HG02938 (cell line): Measurements from ENCODE around the gene EPHA1.
"Not testable (repeated sequence)": the region's sequence is repeated elsewhere in the genome, so short reads cannot be mapped to it uniquely, and the experiment has no call there.

ENCODE experiments used
- ATAC-seq: cut with Tn5 transposase; IDR thresholded peaks from one replicate; pipeline ENCODE4 v1.9.1; 2021; ENCODE audit warnings: mild to moderate bottlenecking, moderate library complexity; ENCODE audit not compliant: unreplicated experiment

The EPHA1 gene

GRCh38 chr7:143406002-143406357, 2.7 kb downstream of the EPHA1 start:
- ATAC-seq: no peak

GRCh38 chr7:143405173-143406001, 3.3 kb downstream of the EPHA1 start:
- ATAC-seq: no peak

GRCh38 chr7:143402233-143402632, 6.4 kb downstream of the EPHA1 start:
- not testable (repeated sequence) for ATAC-seq

DNA sequence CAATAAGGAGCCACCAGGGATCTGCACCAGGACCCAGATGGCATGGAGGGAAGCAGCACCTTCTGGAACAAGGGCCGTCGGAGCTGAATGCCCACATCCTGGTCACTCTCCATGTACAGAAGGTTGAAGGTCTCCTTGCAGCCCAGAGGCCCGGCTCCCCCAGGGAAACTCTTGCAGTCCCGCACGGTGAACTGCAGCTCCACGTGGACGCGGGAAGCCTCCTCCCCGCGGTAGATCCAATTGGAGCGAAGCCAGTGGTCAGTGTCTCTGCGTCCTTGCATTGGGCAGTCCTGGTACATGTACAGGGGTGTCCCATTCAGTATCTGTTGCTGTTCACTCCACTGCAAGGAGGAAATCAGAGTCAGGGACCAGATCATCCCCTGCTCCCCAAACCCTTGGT, 7.4 kb downstream of the EPHA1 start:
- ATAC-seq: no peak

- no peak for ATAC-seq
These were observed 9.0 kb downstream of the EPHA1 start for GRCh38 chr7:143399642-143400041.

DNA sequence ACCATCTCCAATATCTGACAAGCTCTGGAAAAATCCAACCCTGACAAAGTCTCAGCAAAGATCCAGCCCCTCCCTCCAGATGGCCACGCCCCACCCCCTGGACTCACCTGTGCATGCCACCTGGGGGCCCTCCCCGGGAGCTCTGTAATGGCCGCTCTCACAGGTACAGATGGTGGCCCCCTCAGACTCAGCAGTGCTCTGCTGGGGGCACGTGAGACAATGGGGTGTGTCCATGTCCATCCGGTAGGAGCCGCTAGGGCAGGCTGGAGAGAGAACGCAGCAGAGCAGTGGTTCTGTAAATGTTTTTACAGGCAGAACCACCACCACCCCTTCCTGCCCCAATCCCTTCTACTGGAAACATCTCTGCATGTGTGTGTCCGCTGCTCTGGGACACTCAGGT, 9.5 kb downstream of the EPHA1 start:
- no peak for ATAC-seq

DNA sequence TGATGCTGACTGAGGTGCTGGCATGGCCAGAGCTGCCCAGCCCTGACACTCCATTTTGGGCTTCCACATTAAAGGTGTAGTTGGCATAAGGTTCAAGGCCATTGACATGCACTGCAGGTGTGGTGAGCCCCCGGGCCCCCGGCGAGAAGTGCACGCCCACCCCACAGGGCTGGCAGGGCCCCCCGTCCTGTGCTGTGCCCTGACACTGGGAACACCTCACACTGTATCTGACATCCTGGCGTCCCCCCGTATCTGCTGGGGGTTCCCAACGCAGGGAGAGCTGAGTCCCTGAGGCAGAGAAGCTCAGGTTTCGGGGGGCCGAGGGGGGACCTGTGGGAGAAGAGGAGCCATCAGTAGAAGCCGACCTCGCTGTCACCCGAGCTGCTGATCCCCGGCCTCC, 10.0 kb downstream of the EPHA1 start:
- ATAC-seq: no peak

DNA sequence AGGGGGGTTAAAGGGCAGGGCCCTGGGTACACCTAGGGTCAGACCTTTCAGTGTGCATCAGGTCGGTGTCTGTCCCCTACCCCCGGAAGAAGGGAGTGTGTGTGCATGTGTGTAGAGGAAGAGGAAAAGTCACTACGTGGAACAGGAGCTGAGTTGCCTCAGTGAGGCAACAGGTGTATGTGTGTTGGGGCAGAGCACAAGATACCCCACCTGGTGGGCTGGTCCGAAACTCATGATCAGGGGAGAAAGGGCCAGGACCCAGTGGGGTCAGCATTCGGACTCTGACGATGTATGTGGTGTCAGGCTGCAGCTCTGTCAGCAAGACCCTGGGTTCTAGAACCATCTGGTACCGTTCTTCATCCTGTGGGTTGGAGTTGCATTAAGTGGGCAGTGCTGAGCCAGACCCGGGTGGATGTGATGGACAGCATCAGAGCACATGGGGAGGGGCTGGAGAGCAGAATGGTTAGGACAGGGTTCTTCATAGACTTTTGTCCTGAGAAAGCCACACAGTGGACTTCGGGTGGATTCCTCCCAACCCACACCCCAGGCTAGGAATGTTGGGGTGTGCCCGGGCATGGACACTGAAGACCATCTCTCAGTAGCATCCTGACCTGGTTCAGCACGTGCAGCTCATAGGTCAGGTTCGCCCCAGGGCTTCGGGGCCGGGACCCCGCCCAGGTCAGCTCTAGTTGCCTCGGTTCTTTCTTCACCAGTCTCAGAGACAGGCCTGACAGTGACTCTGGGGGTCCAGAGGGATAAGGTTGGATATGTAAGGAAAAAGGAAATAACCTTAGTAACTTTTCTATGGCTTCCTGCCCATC, 10.7 kb downstream of the EPHA1 start:
- ATAC-seq: no peak

- no peak for ATAC-seq
These were observed 11.8 kb downstream of the EPHA1 start for GRCh38 chr7:143396625-143397556.

GRCh38 chr7:143396182-143396581, 12.5 kb downstream of the EPHA1 start:
- ATAC-seq: no peak

DNA sequence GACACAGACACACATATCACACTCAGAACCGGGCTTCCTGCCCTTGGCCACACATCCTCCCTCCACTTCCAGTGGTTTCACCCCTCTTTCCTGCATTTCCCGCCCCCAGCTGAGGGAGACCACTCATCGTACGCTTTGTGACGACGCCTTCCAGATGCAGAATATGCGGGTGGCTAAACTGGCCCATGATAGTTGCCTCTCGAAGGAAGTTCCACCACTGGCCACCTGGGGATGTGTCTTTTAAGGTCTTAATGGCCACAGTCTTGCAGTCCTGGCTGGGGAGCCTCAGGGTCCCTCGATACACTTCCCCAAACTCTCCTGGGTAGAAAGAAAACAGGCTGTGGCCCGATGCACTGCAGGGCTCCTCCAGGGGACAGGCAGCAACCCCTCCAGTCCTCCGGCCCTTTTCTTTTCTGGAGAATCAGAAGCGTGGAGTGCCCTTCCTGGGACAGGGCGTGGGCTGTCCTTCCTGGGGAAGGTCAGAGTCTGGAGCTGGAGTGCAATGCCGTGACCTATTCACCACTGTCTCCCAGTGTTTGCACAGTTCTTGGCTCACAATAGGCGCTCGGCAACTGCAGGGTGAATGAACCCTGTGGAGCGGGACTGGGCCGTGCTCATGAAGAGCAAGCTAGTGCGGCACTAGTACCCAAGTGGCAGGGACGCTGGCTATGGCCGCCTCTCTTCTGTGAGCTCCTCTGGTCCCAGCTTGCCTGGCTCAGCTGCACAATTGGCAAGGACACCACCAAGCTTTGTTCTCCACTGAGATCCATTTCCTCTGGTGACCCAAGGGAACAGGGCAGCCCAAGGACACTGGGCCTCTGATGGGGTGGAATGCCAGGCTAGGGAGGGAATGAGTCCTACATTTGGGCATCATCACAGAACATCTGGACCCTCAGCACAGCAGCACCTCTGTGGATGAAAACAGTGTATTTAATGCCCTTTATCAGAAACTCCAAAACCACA, 13.2 kb downstream of the EPHA1 start:
- peak; percentile 61 for ATAC-seq

DNA sequence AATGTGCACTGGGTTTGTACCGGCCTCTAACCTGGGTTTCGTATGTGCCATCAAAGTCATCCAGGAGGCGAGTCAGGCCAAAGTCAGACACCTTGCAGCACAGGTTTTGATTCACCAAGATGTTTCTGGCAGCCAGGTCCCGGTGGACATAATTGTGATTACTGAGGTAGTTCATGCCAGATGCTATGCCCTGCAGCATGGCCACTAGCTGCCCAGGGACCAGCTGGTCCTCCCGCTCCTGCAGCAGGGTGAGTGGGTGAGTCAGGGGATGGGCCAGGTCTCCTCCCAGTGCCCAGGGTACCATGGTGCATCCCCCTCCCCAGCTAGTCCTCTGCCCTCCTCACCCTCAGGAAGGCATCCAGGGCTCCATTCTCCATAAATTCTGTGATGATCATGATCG, 13.9 kb downstream of the EPHA1 start:
- ATAC-seq: no peak

- ATAC-seq: no peak
These were observed 14.6 kb downstream of the EPHA1 start for GRCh38 chr7:143394068-143394467.

- ATAC-seq: no peak
These were observed 15.2 kb downstream of the EPHA1 start for GRCh38 chr7:143393267-143394041.

- ATAC-seq: no peak
These were observed 15.8 kb downstream of the EPHA1 start for GRCh38 chr7:143392875-143393266.

GRCh38 chr7:143392427-143392826, 16.2 kb downstream of the EPHA1 start:
- ATAC-seq: not testable (repeated sequence)

DNA sequence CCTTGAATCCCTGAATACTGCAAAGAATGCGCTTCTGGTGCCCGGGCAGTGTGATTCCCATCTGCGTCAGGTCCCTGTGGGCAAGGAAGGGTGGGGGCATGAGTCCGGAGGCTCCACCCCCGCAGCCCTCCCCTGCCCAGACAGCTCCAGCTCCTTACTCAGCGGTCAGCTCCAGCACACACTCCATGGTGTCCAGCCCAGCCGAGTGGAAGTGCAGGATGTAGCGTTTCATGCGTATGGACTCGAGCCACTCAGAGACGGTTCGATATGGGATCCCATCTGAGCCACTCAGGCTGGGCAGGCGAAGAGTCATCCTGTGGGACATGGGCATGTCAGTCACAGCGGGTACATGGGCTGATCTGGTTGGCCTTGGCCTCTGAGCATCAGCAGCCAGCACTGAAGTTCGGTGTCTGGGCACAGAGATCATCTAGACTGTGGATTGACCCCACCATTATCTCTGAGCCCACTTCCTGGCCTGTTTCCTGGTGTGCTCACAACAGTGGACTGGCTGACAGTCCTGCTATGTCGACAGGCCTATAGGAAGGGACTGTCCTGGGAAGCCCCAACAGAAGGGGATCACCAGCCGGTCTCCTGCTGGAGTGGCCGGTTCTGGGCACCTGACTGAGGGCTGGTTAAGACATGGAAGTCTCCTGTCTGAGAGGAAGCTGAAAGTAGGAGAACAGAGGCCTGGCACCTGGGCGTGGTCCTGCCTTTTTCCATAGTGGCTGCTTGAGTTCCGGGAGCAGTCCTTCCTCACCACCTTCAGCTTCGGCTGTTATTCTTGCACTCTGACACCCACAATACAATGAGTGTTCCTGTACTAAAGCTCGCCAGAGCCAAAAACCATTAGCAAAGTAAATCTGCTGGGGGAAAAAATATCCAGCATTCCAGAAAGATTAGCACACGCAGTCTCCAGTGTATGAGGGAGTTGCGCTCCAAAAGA, 16.9 kb downstream of the EPHA1 start:
- no peak for ATAC-seq

- ATAC-seq: no peak
These were observed 17.8 kb downstream of the EPHA1 start for GRCh38 chr7:143390773-143391317.
